ENCODE results near the gene CCR2.

The CCR2 gene

DNA sequence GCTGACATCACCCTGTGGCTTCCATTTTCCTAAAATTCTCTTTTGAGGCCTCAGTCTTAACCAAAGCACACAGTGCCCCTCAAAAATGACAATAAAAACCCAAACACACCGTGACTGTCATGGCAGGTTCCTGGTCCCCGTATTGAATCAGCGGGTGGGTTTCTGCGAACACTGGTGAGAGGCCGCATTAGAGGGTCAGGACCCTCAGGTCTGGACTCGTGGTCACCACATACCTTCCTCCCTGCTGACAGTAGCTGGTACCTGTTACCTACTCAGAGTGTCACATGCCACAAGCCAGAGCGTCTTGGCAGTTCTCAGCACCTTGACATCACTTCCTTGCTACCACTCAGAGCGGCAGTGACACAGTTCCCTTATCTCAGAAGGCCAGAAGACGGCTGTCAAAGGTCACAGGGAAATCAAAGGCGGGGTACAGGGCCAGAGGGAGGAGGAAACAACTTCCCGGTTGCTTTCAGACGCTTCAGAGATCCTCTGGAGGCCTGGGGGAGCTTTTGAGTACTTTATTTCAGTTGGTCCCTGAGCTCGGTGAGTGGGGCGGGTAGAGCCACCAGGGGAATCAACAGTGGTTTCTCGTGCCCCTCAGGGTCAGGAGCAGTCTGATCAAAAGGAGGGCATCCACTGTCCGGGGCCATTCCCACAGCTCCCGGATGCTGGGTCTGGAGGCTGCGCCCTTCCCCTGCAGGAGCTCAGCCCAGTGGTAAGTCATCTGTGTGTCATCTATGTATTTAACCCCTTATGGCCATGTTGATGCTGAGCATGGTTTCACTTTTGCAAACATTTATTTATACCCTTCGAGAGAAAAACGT lies 53.1 kb downstream of the CCR2 start, which contains the start of the genes CCR5AS and CCRL2:
Gene CCR5AS, minus strand, starts transcription at position 279 of the 824 bp plus-strand sequence.
Gene CCRL2, plus strand, starts transcription at position 472 of the 824 bp plus-strand sequence. CDS start 821 bp downstream, outside the sequence.
- H2AFZ ChIP-seq (ENCODE audit: low read depth, low read length) = peak within 1 kb of the TSS; percentile 86
- peaks cover 24% of the 10 kb centered on the region for H3K4me1 ChIP-seq (ENCODE audit: low read length)
- no peaks in the 10 kb centered on the region for H3K36me3 ChIP-seq (replicated peaks; ENCODE audit: low read depth, low read length)
- peak within 1 kb of the TSS; percentile 12; the same call in 1 of the 2 replicates for H3K9ac ChIP-seq (ENCODE audit: low read length)
- H3K79me2 ChIP-seq (ENCODE audit: low read length) = no peaks in the 10 kb centered on the region
- H4K20me1 ChIP-seq (ENCODE audit: insufficient read depth, low read length) = no peaks in the 10 kb centered on the region
- peak within 1 kb of the TSS; percentile 56 for H3K4me2 ChIP-seq (ENCODE audit: low read length)
- H3K27ac ChIP-seq (ENCODE audit: low read length) = no peak within 1 kb of the TSS
- H3K9me3 ChIP-seq (ENCODE audit: insufficient read depth, low read length) = no peaks in the 10 kb centered on the region
- peaks cover 14% of the 10 kb centered on the region; the same call in 1 of the 2 replicates for H3K27me3 ChIP-seq (ENCODE audit: low read depth, low read length)
- no peak for TF ChIP-seq EZH2phosphoT487 (IDR thresholded peaks at IDR 0.05; ENCODE audit: low read depth)
- TF ChIP-seq, protein P1, sequence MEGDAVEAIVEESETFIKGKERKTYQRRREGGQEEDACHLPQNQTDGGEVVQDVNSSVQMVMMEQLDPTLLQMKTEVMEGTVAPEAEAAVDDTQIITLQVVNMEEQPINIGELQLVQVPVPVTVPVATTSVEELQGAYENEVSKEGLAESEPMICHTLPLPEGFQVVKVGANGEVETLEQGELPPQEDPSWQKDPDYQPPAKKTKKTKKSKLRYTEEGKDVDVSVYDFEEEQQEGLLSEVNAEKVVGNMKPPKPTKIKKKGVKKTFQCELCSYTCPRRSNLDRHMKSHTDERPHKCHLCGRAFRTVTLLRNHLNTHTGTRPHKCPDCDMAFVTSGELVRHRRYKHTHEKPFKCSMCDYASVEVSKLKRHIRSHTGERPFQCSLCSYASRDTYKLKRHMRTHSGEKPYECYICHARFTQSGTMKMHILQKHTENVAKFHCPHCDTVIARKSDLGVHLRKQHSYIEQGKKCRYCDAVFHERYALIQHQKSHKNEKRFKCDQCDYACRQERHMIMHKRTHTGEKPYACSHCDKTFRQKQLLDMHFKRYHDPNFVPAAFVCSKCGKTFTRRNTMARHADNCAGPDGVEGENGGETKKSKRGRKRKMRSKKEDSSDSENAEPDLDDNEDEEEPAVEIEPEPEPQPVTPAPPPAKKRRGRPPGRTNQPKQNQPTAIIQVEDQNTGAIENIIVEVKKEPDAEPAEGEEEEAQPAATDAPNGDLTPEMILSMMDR (IDR thresholded peaks at IDR 0.05; ENCODE audit: low read depth, low read length) = no peak
- H3K4me3 ChIP-seq (ENCODE audit: low read length) = peak within 1 kb of the TSS; percentile 58

DNA sequence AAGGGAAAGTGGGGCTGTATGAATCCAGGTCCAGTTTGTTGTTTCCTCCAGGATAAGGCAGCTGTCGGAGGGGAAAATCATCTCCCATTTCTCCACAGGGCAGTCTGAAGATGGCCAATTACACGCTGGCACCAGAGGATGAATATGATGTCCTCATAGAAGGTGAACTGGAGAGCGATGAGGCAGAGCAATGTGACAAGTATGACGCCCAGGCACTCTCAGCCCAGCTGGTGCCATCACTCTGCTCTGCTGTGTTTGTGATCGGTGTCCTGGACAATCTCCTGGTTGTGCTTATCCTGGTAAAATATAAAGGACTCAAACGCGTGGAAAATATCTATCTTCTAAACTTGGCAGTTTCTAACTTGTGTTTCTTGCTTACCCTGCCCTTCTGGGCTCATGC lies 54.1 kb downstream of the CCR2 start:
- Histone ChIP-seq H3K27me3 (ENCODE audit: low read depth, low read length) (peaks cover 14% of the 10 kb centered on the region; the same call in 1 of the 2 replicates), H3K9ac (ENCODE audit: low read length) (no peak overlapping the region), H3K27ac (ENCODE audit: low read length) (no peak overlapping the region), H3K36me3 (replicated peaks; ENCODE audit: low read depth, low read length) (no peaks in the 10 kb centered on the region), H3K79me2 (ENCODE audit: low read length) (no peaks in the 10 kb centered on the region), H3K4me3 (ENCODE audit: low read length) (peak overlapping the region; percentile 58; the same call in 1 of the 2 replicates), H2AFZ (ENCODE audit: low read depth, low read length) (no peak overlapping the region), H4K20me1 (ENCODE audit: insufficient read depth, low read length) (no peaks in the 10 kb centered on the region), H3K4me2 (ENCODE audit: low read length) (peak overlapping the region; percentile 56; the same call in 1 of the 2 replicates), H3K4me1 (ENCODE audit: low read length) (peaks cover 27% of the 10 kb centered on the region), H3K9me3 (ENCODE audit: insufficient read depth, low read length) (no peaks in the 10 kb centered on the region)
- TF ChIP-seq EZH2phosphoT487 (IDR thresholded peaks at IDR 0.05; ENCODE audit: low read depth) = no peak
- TF ChIP-seq, protein P1 (IDR thresholded peaks at IDR 0.05; ENCODE audit: low read depth, low read length) = no peak

DNA sequence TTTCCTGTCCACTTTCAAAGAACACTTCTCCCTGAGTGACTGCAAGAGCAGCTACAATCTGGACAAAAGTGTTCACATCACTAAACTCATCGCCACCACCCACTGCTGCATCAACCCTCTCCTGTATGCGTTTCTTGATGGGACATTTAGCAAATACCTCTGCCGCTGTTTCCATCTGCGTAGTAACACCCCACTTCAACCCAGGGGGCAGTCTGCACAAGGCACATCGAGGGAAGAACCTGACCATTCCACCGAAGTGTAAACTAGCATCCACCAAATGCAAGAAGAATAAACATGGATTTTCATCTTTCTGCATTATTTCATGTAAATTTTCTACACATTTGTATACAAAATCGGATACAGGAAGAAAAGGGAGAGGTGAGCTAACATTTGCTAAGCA lies 54.9 kb downstream of the CCR2 start:
- Histone ChIP-seq H4K20me1 (ENCODE audit: insufficient read depth, low read length) (no peaks in the 10 kb centered on the region), H3K27me3 (ENCODE audit: low read depth, low read length) (peaks cover 14% of the 10 kb centered on the region; the same call in 1 of the 2 replicates), H3K4me1 (ENCODE audit: low read length) (peaks cover 27% of the 10 kb centered on the region), H3K9me3 (ENCODE audit: insufficient read depth, low read length) (no peaks in the 10 kb centered on the region), H3K9ac (ENCODE audit: low read length) (no peak overlapping the region), H2AFZ (ENCODE audit: low read depth, low read length) (no peak overlapping the region), H3K27ac (ENCODE audit: low read length) (no peak overlapping the region), H3K36me3 (replicated peaks; ENCODE audit: low read depth, low read length) (no peaks in the 10 kb centered on the region), H3K4me3 (ENCODE audit: low read length) (no peak overlapping the region), H3K4me2 (ENCODE audit: low read length) (no peak overlapping the region), H3K79me2 (ENCODE audit: low read length) (no peaks in the 10 kb centered on the region)
- no peak for TF ChIP-seq EZH2phosphoT487 (IDR thresholded peaks at IDR 0.05; ENCODE audit: low read depth)
- TF ChIP-seq, protein P1 (IDR thresholded peaks at IDR 0.05; ENCODE audit: low read depth, low read length) = no peak

DNA sequence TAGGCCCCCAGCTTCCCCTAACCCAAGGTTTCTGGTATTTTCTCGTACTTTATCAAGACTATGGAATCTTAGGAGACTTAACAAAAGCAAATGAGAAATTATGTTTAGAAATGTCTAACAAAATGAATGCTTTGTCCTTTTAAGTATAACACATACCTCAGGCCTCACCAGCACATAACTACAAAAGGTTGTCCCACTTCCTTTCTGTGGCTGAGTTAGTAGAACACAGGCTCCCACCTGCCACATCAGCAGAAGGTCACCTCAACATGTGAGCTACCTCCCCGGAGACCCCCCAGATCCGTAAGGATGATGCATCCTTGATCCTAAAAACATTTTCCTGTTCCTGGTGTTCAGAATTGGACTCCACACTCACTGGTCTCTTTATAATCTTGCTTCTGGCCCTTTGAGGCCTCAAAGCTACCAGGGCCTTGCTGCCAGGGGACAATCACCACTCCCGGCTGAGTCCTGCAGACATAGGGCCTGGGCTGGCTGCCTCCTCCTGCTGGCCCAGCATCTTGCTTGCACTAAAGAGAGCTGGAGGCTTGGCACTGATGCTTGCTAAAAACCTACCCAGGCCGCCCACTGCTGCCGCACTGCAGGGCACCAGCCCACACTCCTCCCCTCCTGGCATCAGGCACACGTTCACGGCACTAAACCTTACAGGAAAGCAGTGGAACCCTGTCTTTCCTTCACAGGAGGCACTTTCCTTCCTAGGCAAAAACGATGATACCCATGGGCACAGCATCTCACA lies 56.0 kb downstream of the CCR2 start:
- Histone ChIP-seq H3K36me3 (replicated peaks; ENCODE audit: low read depth, low read length) (no peaks in the 10 kb centered on the region), H3K4me3 (ENCODE audit: low read length) (no peak overlapping the region), H3K9me3 (ENCODE audit: insufficient read depth, low read length) (no peaks in the 10 kb centered on the region), H3K4me2 (ENCODE audit: low read length) (no peak overlapping the region), H3K27me3 (ENCODE audit: low read depth, low read length) (peaks cover 13% of the 10 kb centered on the region), H2AFZ (ENCODE audit: low read depth, low read length) (no peak overlapping the region), H3K27ac (ENCODE audit: low read length) (no peak overlapping the region), H3K9ac (ENCODE audit: low read length) (no peak overlapping the region), H3K79me2 (ENCODE audit: low read length) (no peaks in the 10 kb centered on the region), H4K20me1 (ENCODE audit: insufficient read depth, low read length) (no peaks in the 10 kb centered on the region), H3K4me1 (ENCODE audit: low read length) (peaks cover 27% of the 10 kb centered on the region)
- TF ChIP-seq, protein P1 (IDR thresholded peaks at IDR 0.05; ENCODE audit: low read depth, low read length) = no peak
- TF ChIP-seq EZH2phosphoT487 (IDR thresholded peaks at IDR 0.05; ENCODE audit: low read depth) = no peak

Data from OCI-LY3 (cell line).